Nephron (organoid): ENCODE results near the gene FIBP.

Experiments used
- H3K27ac Mint-ChIP-seq, 3 experiments: 2 replicates each; pipeline ENCODE4 v1.8.0; 2020; ENCODE audit warnings: mixed read lengths in 3 of 3, mild to moderate bottlenecking in 2 of 3, moderate library complexity in 1 of 3
- H3K27me3 Mint-ChIP-seq: 2 replicates; pipeline ENCODE4 v1.8.0; 2021; ENCODE audit warnings: low read depth, mild to moderate bottlenecking, moderate library complexity, mixed read lengths
- H3K36me3 Mint-ChIP-seq: 2 replicates; pipeline ENCODE4 v1.8.0; 2020; ENCODE audit warnings: low read depth, mixed read lengths
- H3K4me1 Mint-ChIP-seq: 2 replicates; pipeline ENCODE4 v1.8.0; 2020; ENCODE audit warnings: mixed read lengths
- H3K4me3 Mint-ChIP-seq, 3 experiments: 2 replicates each; pipeline ENCODE4 v1.8.0; 2020; ENCODE audit warnings: mild to moderate bottlenecking in 3 of 3, mixed read lengths in 3 of 3, moderate library complexity in 2 of 3
- H3K9me3 Mint-ChIP-seq: 2 replicates; pipeline ENCODE4 v1.8.0; 2020; ENCODE audit warnings: mixed read lengths
- CTCF ChIP-seq, 3 experiments: fragments of 200-600 bp; sonication (generic); IDR thresholded peaks; one replicate each; pipeline ENCODE4 v1.5.0; 2021; ENCODE audit warnings: antibody characterized with exemption in 3 of 3; ENCODE audit not compliant: unreplicated experiment in 3 of 3

FIBP gene

DNA sequence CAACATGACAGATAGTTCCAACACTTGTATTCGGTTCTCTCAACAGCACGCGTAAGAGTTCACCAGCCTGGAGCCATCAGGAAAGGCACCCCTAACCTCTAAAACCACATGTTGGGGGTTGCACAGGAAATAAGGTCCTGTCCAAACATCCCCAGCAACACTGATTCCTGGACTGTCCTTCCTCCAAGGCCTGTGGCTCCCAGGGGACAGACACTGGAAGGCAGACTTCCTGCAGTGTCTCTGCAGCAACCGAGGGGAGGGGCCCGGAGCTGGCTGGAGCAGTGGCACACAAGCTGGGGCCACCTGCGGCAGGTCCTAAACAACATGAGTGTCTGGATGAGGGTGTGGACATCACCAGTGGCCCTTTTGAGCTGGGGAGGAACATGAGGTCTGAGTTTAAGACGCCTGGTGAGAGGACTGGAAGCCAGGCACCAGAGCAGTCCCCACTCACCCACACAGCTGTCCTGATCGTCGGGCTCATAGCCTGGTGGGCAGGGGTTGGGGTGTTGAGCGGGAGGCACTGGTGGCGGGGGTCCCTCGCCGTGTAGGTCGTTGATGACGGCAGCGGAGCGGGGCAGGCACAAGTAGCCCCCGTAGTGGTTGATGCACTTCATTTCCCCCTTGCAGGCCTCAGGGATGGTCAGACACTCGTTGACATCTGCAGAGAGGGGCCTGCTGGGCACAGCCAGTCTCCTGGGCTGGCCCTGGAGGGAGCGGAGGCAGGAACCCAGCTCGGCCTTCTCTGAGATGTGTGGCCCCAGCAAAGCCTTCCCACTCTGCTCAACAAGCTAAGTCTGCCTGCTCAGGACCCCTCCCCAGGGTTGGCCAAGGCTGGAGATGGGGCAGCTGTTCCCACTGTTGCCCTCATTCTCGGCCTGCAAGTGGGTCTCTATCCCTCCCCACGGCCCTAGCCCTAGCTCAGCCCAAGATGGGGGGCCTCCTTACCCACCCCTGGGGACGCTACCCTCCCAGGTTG, 17.3 kb downstream of the FIBP start:
- H3K4me3 Mint-ChIP-seq = peak overlapping the region; percentile 86 to 92 (median 90)
- peak overlapping the region; percentile 74 to 93 (median 84) for H3K27ac Mint-ChIP-seq
- H3K4me1 Mint-ChIP-seq = peaks cover 3% of the 10 kb centered on the region
- H3K27me3 Mint-ChIP-seq = no peaks in the 10 kb centered on the region
- peaks cover 22% of the 10 kb centered on the region for H3K36me3 Mint-ChIP-seq
- H3K9me3 Mint-ChIP-seq = no peaks in the 10 kb centered on the region
- TF ChIP-seq CTCF (IDR thresholded peaks at IDR 0.05; ENCODE audit: unreplicated experiment in 3 of 3) = no peak

- H3K9me3 Mint-ChIP-seq = no peaks in the 10 kb centered on the region
- H3K4me1 Mint-ChIP-seq = peaks cover 3% of the 10 kb centered on the region
- H3K27ac Mint-ChIP-seq = peak overlapping the region in 1 of 3 experiments; percentile 38
Measured at GRCh38 chr11:65870307-65870658, 18.0 kb downstream of the FIBP start.

GRCh38 chr11:65869643-65870306, 18.5 kb downstream of the FIBP start:
- Mint-ChIP-seq H3K4me3 (peak overlapping the region; percentile 50 to 75 (median 65)), H3K27me3 (no peaks in the 10 kb centered on the region), H3K27ac (no peak overlapping the region), H3K9me3 (no peaks in the 10 kb centered on the region), H3K36me3 (peaks cover 28% of the 10 kb centered on the region), H3K4me1 (peaks cover 3% of the 10 kb centered on the region)
- TF ChIP-seq CTCF (IDR thresholded peaks at IDR 0.05; ENCODE audit: unreplicated experiment in 3 of 3) = no peak

More at GRCh38 chr11:65870307-65870658, 18.0 kb downstream of the FIBP start:
- H3K27me3 Mint-ChIP-seq = no peaks in the 10 kb centered on the region
- H3K36me3 Mint-ChIP-seq = peaks cover 24% of the 10 kb centered on the region
- peak overlapping the region; percentile 76 to 90 (median 86) for H3K4me3 Mint-ChIP-seq
- TF ChIP-seq CTCF (IDR thresholded peaks at IDR 0.05; ENCODE audit: unreplicated experiment in 3 of 3) = no peak

- Mint-ChIP-seq H3K4me1 (peaks cover 3% of the 10 kb centered on the region), H3K27me3 (no peaks in the 10 kb centered on the region), H3K27ac (peak overlapping the region in 1 of 3 experiments; percentile 51), H3K9me3 (no peaks in the 10 kb centered on the region), H3K36me3 (peaks cover 28% of the 10 kb centered on the region), H3K4me3 (peak overlapping the region in 2 of 3 experiments; percentile 60 to 75)
- TF ChIP-seq CTCF (IDR thresholded peaks at IDR 0.05; ENCODE audit: unreplicated experiment in 3 of 3) = no peak
Measured at GRCh38 chr11:65868907-65869306, 19.4 kb downstream of the FIBP start.

GRCh38 chr11:65868076-65868667, 20.1 kb downstream of the FIBP start:
- no peaks in the 10 kb centered on the region for H3K27me3 Mint-ChIP-seq

More at GRCh38 chr11:65868076-65868667, 20.1 kb downstream of the FIBP start:
- Mint-ChIP-seq H3K27ac (peak overlapping the region in 1 of 3 experiments; percentile 64), H3K9me3 (no peaks in the 10 kb centered on the region), H3K4me3 (peak overlapping the region in 2 of 3 experiments; percentile 15 to 23), H3K36me3 (peaks cover 33% of the 10 kb centered on the region), H3K4me1 (peaks cover 3% of the 10 kb centered on the region)
- no peak for TF ChIP-seq CTCF (IDR thresholded peaks at IDR 0.05; ENCODE audit: unreplicated experiment in 3 of 3)
